SK-N-SH treated with all-trans-retinoic acid at 6 μM for 48 hours (cell line): ENCODE data around the gene ITGB7.

ENCODE experiments used
- ATAC-seq: fragments of 200-7000 bp; cut with Tn5 transposase; 3 replicates; pipeline ENCODE4 v1.9.1; 2020; ENCODE audit warnings: mild to moderate bottlenecking, moderate library complexity
- ARNTL ChIP-seq: fragments of 450-650 bp; formaldehyde crosslinking; IDR thresholded peaks from 2 replicates; pipeline ENCODE4 v1.5.0; 2020; ENCODE audit warnings: low read depth, mild to moderate bottlenecking, moderate library complexity, borderline replicate concordance
- BACH2 ChIP-seq: fragments of 250-450 bp; sonication (Bioruptor Pico); IDR thresholded peaks from 2 replicates; pipeline ENCODE4 v1.9.0; 2021; ENCODE audit warnings: mild to moderate bottlenecking, borderline replicate concordance
- CSDC2 ChIP-seq: fragments of 250-450 bp; sonication (Bioruptor Pico); IDR thresholded peaks from 2 replicates; pipeline ENCODE4 v1.5.0; 2020; ENCODE audit warnings: mild to moderate bottlenecking, moderate library complexity
- ESRRG ChIP-seq: fragments of 250-450 bp; sonication (Bioruptor Pico); IDR thresholded peaks from 2 replicates; pipeline ENCODE4 v1.6.1; 2021; ENCODE audit warnings: mild to moderate bottlenecking
- GLIS3 ChIP-seq: fragments of 250-450 bp; sonication (Bioruptor Pico); IDR thresholded peaks from 2 replicates; pipeline ENCODE4 v1.5.0; 2020; ENCODE audit warnings: mild to moderate bottlenecking, moderate library complexity
- ISL1 ChIP-seq: fragments of 250-450 bp; sonication (Bioruptor Pico); IDR thresholded peaks from 2 replicates; pipeline ENCODE4 v2.1.2; 2022; ENCODE audit warnings: mild to moderate bottlenecking, moderate library complexity
- OSR1 ChIP-seq: fragments of 250-450 bp; sonication (Bioruptor Pico); IDR thresholded peaks from 2 replicates; pipeline ENCODE4 v1.8.0; 2022; ENCODE audit warnings: moderate library complexity, mild to moderate bottlenecking, inconsistent platforms
- PPARA ChIP-seq: fragments of 250-450 bp; sonication (Bioruptor Pico); IDR thresholded peaks from 2 replicates; pipeline ENCODE4 v1.5.0; 2020; ENCODE audit warnings: mild to moderate bottlenecking, borderline replicate concordance
- RARB ChIP-seq: fragments of 250-450 bp; sonication (Bioruptor Pico); IDR thresholded peaks from 2 replicates; pipeline ENCODE4 v1.8.0; 2021; ENCODE audit warnings: mild to moderate bottlenecking, moderate library complexity
- SNAI2 ChIP-seq: fragments of 250-450 bp; sonication (Bioruptor Pico); IDR thresholded peaks from 2 replicates; pipeline ENCODE4 v1.5.0; 2020; ENCODE audit warnings: mild to moderate bottlenecking, moderate library complexity
- TCF4 ChIP-seq: fragments of 250-450 bp; sonication (Bioruptor Pico); IDR thresholded peaks from 2 replicates; pipeline ENCODE4 v1.8.0; 2021; ENCODE audit warnings: mild to moderate bottlenecking, moderate library complexity, borderline replicate concordance
- TOX ChIP-seq: fragments of 250-450 bp; sonication (Bioruptor Pico); IDR thresholded peaks from 2 replicates; pipeline ENCODE4 v1.8.0; 2021; ENCODE audit warnings: mild to moderate bottlenecking, moderate library complexity, borderline replicate concordance
- ZC3H10 ChIP-seq: fragments of 250-450 bp; sonication (Bioruptor Pico); IDR thresholded peaks from 2 replicates; pipeline ENCODE4 v1.5.1; 2021; ENCODE audit warnings: mild to moderate bottlenecking, moderate library complexity
- ZFP3 ChIP-seq: fragments of 250-450 bp; sonication (Bioruptor Pico); IDR thresholded peaks from 2 replicates; pipeline ENCODE4 v1.5.0; 2020; ENCODE audit warnings: mild to moderate bottlenecking, moderate library complexity
- ZFP30 ChIP-seq: fragments of 450-650 bp; formaldehyde crosslinking; IDR thresholded peaks from 2 replicates; pipeline ENCODE4 v1.5.0; 2022; ENCODE audit warnings: mild to moderate bottlenecking, moderate library complexity
- ZNF565 ChIP-seq: fragments of 450-650 bp; formaldehyde crosslinking; conservative IDR thresholded peaks from 2 replicates; pipeline ENCODE4 v1.5.0; 2020; ENCODE audit warnings: low read depth, mild to moderate bottlenecking, moderate library complexity
- ZNF70 ChIP-seq: fragments of 450-650 bp; formaldehyde crosslinking; IDR thresholded peaks from 2 replicates; pipeline ENCODE4 v1.5.0; 2020; ENCODE audit warnings: mild to moderate bottlenecking, moderate library complexity
- ZNF8 ChIP-seq: fragments of 450-650 bp; formaldehyde crosslinking; IDR thresholded peaks from 2 replicates; pipeline ENCODE4 v1.5.0; 2020; ENCODE audit warnings: mild to moderate bottlenecking, moderate library complexity
- TF ChIP-seq, protein P1 (sequence below): fragments of 250-450 bp; sonication (Bioruptor Pico); IDR thresholded peaks from 2 replicates; pipeline ENCODE4 v1.8.0; 2021; ENCODE audit warnings: low read depth, mild to moderate bottlenecking, moderate library complexity, borderline replicate concordance
- TF ChIP-seq, protein P2 (sequence below): fragments of 250-450 bp; sonication (Bioruptor Pico); IDR thresholded peaks from 2 replicates; pipeline ENCODE4 v1.5.1; 2020; ENCODE audit warnings: low read depth, mild to moderate bottlenecking, moderate library complexity
- TF ChIP-seq, protein P3 (sequence below): fragments of 250-450 bp; sonication (Bioruptor Pico); IDR thresholded peaks from 2 replicates; pipeline ENCODE4 v1.5.1; 2021; ENCODE audit warnings: mild to moderate bottlenecking, moderate library complexity
- TF ChIP-seq, protein P4 (sequence below): fragments of 250-450 bp; sonication (Bioruptor Pico); IDR thresholded peaks from 2 replicates; pipeline ENCODE4 v1.5.0; 2020; ENCODE audit warnings: mild to moderate bottlenecking, moderate library complexity
- TF ChIP-seq, protein P5 (sequence below): fragments of 250-450 bp; sonication (Bioruptor Pico); IDR thresholded peaks from 2 replicates; pipeline ENCODE4 v1.8.0; 2020; ENCODE audit warnings: mild to moderate bottlenecking, moderate library complexity, borderline replicate concordance

The ITGB7 gene

DNA sequence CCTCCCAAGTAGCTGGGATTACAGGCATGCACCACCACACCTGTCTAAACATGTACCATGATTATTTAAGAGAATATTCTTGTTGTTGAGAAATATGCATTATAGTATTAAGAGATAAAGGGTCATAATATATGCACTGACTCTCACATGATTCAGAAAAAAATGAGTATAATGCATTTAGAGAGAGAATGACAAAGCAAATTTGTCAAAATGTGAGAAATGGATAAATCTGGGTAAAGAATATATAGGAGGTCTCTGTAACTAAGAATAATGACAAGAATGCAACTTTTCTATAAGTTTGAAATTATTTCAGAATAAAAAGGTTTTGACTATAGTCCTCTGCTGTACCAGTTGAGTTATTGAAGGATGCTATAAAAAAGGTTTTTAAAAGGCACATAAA, 54.7 kb downstream of the ITGB7 start:
- no peak for ATAC-seq

DNA sequence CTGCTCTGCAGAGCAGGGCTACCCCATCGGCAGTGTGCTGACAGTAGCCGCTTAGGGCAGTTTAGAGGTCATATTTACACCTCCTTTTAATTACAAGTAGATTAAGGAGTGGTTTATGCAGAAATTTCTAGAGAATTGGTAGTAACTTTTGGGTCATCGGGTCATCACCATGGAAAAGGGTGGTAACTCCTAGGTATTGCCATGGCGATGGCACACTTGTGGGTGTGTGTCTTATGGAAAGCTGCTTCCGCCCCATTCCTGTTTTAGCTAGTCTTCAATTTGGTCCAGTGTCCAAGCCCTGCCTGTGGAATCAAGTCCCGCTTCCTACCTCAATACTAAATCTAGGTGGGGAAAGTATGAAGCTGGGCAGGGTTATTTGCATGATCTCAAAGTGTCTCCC, 56.0 kb downstream of the ITGB7 start:
- no peak for ATAC-seq
- no peak for TF ChIP-seq CSDC2 (CRISPR knock-in tag)
- no peak for TF ChIP-seq ZC3H10 (CRISPR knock-in tag)
- TF ChIP-seq ARNTL (CRISPR knock-in tag): no peak
- TF ChIP-seq, protein P1, sequence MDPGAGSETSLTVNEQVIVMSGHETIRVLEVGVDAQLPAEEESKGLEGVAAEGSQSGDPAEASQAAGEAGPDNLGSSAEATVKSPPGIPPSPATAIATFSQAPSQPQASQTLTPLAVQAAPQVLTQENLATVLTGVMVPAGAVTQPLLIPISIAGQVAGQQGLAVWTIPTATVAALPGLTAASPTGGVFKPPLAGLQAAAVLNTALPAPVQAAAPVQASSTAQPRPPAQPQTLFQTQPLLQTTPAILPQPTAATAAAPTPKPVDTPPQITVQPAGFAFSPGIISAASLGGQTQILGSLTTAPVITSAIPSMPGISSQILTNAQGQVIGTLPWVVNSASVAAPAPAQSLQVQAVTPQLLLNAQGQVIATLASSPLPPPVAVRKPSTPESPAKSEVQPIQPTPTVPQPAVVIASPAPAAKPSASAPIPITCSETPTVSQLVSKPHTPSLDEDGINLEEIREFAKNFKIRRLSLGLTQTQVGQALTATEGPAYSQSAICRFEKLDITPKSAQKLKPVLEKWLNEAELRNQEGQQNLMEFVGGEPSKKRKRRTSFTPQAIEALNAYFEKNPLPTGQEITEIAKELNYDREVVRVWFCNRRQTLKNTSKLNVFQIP: no peak
- TF ChIP-seq, protein P2, sequence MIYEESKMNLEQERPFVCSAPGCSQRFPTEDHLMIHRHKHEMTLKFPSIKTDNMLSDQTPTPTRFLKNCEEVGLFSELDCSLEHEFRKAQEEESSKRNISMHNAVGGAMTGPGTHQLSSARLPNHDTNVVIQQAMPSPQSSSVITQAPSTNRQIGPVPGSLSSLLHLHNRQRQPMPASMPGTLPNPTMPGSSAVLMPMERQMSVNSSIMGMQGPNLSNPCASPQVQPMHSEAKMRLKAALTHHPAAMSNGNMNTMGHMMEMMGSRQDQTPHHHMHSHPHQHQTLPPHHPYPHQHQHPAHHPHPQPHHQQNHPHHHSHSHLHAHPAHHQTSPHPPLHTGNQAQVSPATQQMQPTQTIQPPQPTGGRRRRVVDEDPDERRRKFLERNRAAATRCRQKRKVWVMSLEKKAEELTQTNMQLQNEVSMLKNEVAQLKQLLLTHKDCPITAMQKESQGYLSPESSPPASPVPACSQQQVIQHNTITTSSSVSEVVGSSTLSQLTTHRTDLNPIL (CRISPR knock-in tag): no peak
- TF ChIP-seq PPARA (CRISPR knock-in tag): no peak
- no peak for TF ChIP-seq ZFP30 (CRISPR knock-in tag)
- TF ChIP-seq BACH2 (CRISPR knock-in tag): no peak
- TF ChIP-seq, protein P3, sequence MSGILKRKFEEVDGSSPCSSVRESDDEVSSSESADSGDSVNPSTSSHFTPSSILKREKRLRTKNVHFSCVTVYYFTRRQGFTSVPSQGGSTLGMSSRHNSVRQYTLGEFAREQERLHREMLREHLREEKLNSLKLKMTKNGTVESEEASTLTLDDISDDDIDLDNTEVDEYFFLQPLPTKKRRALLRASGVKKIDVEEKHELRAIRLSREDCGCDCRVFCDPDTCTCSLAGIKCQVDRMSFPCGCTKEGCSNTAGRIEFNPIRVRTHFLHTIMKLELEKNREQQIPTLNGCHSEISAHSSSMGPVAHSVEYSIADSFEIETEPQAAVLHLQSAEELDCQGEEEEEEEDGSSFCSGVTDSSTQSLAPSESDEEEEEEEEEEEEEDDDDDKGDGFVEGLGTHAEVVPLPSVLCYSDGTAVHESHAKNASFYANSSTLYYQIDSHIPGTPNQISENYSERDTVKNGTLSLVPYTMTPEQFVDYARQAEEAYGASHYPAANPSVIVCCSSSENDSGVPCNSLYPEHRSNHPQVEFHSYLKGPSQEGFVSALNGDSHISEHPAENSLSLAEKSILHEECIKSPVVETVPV: no peak
- TF ChIP-seq OSR1 (CRISPR knock-in tag): no peak
- no peak for TF ChIP-seq ZNF565 (CRISPR knock-in tag)
- TF ChIP-seq TCF4 (CRISPR knock-in tag): no peak
- TF ChIP-seq GLIS3: no peak
- TF ChIP-seq ZFP3 (CRISPR knock-in tag): no peak
- no peak for TF ChIP-seq ISL1 (CRISPR knock-in tag)
- TF ChIP-seq ZNF8 (CRISPR knock-in tag): no peak
- TF ChIP-seq, protein P4, sequence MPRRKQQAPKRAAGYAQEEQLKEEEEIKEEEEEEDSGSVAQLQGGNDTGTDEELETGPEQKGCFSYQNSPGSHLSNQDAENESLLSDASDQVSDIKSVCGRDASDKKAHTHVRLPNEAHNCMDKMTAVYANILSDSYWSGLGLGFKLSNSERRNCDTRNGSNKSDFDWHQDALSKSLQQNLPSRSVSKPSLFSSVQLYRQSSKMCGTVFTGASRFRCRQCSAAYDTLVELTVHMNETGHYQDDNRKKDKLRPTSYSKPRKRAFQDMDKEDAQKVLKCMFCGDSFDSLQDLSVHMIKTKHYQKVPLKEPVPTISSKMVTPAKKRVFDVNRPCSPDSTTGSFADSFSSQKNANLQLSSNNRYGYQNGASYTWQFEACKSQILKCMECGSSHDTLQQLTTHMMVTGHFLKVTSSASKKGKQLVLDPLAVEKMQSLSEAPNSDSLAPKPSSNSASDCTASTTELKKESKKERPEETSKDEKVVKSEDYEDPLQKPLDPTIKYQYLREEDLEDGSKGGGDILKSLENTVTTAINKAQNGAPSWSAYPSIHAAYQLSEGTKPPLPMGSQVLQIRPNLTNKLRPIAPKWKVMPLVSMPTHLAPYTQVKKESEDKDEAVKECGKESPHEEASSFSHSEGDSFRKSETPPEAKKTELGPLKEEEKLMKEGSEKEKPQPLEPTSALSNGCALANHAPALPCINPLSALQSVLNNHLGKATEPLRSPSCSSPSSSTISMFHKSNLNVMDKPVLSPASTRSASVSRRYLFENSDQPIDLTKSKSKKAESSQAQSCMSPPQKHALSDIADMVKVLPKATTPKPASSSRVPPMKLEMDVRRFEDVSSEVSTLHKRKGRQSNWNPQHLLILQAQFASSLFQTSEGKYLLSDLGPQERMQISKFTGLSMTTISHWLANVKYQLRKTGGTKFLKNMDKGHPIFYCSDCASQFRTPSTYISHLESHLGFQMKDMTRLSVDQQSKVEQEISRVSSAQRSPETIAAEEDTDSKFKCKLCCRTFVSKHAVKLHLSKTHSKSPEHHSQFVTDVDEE: no peak
- TF ChIP-seq ESRRG (CRISPR knock-in tag): no peak
- TF ChIP-seq SNAI2: no peak

More for the DNA sequence above, 54.7 kb downstream of the ITGB7 start:
- no peak for TF ChIP-seq ZFP30 (CRISPR knock-in tag)
- TF ChIP-seq ZC3H10 (CRISPR knock-in tag): no peak
- TF ChIP-seq, protein P1: no peak
- TF ChIP-seq CSDC2 (CRISPR knock-in tag): no peak

DNA sequence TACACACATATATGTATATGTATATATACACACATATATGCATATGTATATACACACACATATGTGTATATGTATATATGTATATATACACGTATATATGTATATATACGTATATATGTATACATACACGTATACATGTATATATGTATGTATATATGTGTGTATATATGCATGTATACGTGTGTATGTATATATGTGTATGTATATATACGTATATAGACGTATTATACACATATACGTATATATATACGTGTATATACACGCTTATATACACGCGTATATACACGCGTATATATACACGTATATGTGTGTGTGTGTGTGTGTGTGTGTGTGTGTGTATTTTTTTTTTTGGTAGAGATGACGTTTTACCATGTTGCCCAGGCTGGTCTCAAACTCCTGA, 59.4 kb downstream of the ITGB7 start:
- ATAC-seq: no peak
- TF ChIP-seq TOX (CRISPR knock-in tag): no peak
- TF ChIP-seq PPARA (CRISPR knock-in tag): no peak
- TF ChIP-seq ARNTL (CRISPR knock-in tag): no peak
- no peak for TF ChIP-seq ZNF565 (CRISPR knock-in tag)

DNA sequence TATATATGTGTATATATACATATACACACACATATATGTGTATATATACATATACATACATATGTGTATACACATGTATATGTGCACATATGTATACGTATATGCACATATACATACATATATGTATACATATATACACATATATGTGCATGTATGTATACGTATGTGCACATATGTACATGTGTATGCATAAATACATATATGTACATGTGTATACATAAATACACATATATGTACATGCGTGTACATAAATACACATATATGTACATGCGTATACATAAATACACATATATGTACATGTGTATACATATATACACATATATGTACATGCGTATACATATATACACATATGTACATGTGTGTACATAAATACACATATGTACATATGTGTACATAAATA, 59.9 kb downstream of the ITGB7 start:
- ATAC-seq: no peak
- TF ChIP-seq ZNF8 (CRISPR knock-in tag) (no peak), ZNF70 (no peak), OSR1 (CRISPR knock-in tag) (no peak), GLIS3 (no peak), PPARA (CRISPR knock-in tag) (no peak), RARB (no peak), TCF4 (CRISPR knock-in tag) (no peak), TOX (CRISPR knock-in tag) (no peak), SNAI2 (no peak), ZNF565 (CRISPR knock-in tag) (no peak), ARNTL (CRISPR knock-in tag) (no peak), BACH2 (CRISPR knock-in tag) (no peak), ESRRG (CRISPR knock-in tag) (no peak), ZFP30 (CRISPR knock-in tag) (no peak)
- TF ChIP-seq, protein P2 (CRISPR knock-in tag): no peak
- TF ChIP-seq, protein P5, sequence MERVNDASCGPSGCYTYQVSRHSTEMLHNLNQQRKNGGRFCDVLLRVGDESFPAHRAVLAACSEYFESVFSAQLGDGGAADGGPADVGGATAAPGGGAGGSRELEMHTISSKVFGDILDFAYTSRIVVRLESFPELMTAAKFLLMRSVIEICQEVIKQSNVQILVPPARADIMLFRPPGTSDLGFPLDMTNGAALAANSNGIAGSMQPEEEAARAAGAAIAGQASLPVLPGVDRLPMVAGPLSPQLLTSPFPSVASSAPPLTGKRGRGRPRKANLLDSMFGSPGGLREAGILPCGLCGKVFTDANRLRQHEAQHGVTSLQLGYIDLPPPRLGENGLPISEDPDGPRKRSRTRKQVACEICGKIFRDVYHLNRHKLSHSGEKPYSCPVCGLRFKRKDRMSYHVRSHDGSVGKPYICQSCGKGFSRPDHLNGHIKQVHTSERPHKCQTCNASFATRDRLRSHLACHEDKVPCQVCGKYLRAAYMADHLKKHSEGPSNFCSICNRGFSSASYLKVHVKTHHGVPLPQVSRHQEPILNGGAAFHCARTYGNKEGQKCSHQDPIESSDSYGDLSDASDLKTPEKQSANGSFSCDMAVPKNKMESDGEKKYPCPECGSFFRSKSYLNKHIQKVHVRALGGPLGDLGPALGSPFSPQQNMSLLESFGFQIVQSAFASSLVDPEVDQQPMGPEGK: no peak
